Skin of body (tissue), 2 donors: ENCODE data around the gene XIRP2. TPM values are rescaled to one million over a fixed set of nuclear protein-coding genes. Genes with fewer than 3 reads are reported as not detected.
"Not testable (repeated sequence)": the region's sequence is repeated elsewhere in the genome, so short reads cannot be mapped to it uniquely, and the experiment has no call there.

Experiments
- DNase-seq: peaks from one replicate; lab custom pipeline; 2025; lab: John Stamatoyannopoulos, UW
- total RNA-seq: library from RNA; depleted of rRNA; stranded (reverse); fragments of >200 nt; gene quantifications from one replicate; pipeline ENCODE4 v1.2.3, GENCODE V29; 2014

The XIRP2 gene
- total RNA-seq, 1 donor from 2014 or later: 20.7 TPM

DNA sequence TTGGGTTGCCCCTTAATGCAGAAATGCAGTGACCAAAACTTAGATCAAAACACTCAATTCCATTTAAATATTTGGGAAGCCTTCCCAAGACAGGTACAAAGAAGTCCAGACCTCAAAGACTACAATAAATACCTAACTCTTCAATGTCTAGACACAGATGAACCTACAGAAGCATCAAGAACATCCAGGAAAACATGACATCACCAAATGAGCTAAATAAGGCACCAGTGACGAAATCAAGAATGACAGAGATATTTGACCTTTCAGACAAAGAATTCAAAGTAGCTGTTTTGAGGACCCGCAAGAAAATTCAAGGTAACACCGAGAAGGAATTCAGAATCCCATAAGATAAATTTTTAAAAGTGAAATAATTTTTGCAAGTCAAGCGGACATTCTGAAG is 140.2 kb downstream of the XIRP2 start:
- DNase-seq: no peak

DNA sequence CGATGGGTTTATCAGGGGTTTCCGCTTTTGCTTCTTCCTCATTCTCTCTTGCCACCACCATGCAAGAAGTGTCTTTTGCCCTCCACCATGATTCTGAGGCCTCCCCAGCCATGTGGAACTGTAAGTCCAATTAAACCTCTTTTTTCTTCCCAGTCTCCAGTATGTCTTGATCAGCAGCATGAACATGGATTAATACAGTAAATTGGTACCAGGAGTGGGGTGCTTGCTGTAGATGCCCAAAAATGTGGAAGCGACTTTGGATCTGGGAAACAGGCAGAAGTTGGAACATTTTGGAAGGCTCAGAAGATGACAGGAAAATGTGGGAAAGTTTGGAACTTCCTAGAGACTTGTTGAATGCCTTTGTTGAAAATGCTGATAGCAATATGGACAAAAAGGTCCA is 146.7 kb downstream of the XIRP2 start:
- DNase-seq: not testable (repeated sequence)

DNA sequence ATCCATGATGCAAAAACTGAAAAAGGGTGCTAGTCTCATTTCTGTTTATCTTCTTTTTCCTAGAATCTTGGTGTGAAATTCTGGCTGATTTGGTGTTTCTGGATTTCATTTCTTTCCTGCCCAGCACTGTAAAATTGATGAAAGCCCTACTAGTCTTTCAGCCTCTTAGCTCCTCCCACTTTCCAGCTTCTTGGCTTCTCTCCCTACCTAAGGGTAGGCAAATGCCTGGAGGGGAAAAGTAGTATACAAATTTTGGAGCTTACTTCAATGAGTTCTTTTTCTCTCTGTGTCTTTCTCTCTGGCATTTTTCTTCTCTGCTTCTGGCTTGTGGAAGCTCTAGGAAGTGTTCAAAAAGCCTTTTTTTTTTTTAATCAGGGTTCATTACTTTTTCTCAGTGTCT is 160.5 kb downstream of the XIRP2 start:
- DNase-seq: no peak

DNA sequence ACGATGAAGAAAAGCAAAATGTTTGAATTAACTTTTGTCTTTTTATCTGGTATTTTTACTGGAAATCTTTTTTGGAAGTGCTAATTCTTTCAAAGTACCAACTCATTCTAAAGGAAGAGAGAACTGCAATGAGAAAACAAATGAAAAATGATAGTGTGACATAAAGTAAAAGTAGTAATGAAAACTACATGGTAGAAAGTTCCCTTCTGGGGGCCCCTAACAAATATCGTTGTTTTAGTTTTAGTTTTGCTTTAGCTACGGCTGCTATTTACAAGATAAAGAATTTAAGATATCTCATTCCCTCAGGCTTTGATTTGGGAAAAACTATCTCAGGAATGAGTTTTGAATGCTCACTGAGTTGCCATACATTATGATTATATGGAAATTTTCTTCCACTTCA is 161.4 kb downstream of the XIRP2 start:
- no peak for DNase-seq

DNA sequence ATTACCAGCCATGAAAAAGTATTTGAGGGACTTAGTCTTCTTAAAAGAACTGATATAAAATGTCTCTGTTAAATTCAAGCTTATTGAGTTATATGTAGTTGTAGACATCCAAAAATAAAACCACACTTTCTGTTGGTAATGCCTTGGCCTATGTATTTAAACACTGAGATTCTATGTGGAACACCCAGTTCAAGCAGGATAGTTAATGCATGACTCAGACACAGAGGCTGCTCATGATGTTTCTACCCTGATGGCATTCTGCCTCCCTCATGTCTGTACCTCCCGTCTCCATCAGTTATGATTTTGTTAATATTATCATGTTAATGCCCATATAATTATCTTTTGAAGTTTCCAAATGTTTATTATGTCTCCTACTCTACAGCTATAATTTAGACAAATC is 164.5 kb downstream of the XIRP2 start:
- DNase-seq: no peak

DNA sequence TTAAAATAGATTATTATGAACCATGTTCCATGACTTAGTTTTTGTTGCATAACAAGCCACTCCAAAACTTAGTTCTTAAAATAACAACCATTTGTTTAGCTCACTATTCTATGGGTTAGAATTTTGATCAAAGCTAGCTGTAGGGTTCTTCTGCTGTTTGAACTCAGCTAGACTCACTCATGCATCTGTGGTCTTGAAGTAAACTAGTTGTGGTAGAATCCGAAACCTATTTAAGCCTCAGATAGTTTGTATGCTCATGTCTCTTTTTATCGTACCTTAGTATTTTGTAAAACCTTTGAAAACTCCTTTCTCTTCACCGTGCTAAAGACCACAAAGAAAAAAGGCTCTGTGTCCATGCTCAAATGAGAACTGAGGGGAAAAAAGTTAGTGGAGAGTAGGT is 166.6 kb downstream of the XIRP2 start:
- DNase-seq: no peak

DNA sequence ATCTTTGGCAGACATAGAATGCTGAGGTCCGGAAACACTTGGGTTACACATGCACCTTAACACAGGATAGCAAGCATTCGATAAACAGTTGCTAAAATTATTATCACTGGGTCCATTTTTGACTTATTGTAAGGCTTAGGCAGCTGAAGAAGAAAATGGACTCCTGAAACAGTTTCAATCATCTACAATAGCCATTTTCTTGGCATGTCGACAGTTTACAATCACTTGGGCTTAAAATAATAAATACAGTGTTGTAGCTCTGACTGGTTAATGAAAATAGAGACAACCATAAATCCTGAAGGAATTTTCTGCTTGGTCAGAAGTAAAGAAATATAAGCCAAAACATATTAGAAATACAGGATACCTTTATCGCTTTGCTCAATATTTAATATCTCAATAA is 169.2 kb downstream of the XIRP2 start:
- DNase-seq: no peak

DNA sequence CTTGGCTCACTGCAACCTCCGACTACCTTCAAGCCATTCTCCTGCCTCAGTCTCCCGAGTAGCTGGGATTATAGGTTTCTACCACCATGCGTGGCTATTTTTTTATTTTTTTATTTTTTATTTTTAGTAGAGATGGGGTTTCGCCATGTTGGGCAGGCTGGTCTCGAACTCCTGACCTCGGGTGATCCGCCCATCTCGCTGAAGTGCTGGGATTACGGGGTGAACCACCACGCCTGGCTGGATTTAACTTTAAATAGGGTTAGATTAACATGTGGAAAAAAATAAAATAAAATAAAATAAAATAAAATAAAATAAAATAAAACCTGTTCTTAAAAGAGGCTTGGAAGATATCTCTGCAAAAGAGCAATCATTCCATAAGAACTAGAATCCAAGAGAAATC is 170.9 kb downstream of the XIRP2 start:
- no peak for DNase-seq

DNA sequence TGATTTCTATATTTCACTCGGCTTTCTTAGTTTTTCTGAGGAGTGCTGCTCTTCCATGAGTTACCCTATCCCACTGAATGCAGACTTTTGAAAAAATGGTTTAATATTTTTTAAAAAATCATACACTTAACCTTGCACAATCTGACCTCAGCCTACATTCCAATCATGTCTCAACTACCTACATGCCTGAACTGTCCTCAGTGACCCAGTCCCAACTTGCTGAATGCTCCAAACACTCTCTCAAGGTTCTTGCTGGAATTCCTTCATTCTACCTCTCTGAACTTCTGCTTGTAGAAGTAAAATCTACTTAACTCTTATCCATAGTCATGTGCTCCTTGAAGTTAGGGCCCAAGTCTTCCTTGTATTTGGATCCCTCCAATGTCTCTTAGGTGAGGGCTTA is 181.6 kb downstream of the XIRP2 start:
- DNase-seq: no peak

DNA sequence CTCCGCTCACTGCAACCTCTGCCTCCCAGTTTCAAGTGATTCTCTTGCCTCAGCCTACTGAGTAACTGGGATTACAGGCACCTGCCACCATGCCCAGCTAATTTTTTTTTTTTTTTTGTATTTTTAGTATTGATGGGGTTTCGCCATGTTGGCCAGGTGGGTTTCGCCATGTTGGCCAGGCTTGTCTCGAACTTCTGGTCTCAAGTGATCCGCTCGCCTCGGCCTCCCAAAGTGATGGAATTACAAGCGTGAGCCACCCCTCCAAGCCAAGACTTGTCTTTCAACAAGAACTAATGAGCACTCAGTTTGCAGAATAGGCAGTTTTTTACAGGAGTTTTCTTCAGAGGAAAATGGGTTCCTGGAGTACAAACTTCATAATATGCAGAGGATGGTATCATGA is 187.4 kb downstream of the XIRP2 start:
- DNase-seq: not testable (repeated sequence)

DNA sequence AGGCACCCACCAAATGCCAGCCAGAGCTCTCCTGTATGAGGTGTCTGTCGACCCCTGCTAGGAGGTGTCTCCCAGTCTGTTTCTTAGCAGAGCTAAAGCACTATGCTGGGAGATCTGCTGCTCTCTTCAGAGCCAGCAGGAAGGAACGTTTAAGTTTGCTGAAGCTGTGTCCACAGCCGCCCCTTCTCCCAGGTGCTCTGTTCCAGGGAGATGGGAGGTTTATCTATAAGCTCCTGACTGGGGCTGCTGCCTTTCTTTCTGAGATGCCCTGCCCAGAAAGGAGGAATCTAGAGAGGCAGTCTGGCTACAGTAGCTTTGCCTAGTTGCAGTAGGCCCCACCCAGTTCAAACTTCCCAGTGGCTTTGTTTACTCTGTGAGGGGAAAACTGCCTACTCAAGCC is 210.7 kb downstream of the XIRP2 start:
- not testable (repeated sequence) for DNase-seq

DNA sequence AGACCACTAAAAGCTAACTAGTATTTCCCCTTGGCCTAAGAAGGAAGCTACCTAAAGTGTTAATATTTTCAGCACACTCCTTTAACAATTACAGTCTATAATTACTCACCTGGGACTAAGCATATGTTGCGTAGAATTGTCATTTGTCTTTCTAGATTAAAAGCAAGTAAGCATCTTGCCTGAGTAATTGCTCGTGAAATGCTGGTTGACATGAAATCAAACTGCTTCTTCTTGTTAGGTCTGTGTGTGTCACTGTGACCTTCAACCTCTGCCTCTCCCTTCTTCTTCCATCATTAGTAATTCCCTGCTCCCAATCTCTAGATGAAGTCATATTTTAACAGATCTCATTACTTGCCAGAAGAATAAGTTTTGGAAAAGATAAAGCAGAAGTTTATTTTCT is 212.2 kb downstream of the XIRP2 start:
- DNase-seq: no peak

DNA sequence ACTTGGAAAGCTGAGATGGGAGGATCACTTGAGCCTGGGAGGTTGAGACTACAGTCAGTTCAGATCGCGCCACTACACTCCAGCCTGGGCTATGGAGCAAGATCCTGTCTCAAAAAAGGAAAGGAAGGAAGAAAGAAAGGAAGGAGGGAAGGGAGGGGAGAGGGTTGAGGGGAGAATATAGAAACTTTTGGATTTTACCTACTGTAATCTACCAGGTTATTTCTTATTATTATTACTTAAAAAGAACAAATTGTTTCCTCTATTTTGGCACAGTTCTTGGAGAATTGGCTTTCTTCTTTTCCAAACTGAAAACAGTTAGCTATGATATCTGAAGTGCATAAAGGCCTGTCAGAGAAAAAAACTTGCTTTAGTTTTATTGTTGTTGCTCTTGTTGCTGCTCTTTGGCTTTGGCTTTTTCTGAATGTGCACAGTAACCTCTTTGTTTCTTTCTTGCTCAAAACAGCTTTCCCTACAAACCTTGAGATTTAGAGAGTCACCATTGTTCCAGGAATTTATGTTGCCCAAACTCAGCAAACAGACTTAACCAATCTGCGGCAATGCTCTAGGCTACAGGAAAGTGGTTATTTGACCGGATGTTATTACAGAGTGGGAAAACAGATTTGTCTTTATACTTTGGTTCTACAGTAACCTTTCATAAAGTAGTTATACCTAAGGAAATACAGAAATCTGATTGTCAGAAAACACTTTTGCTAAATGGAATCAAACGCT is 214.9 kb downstream of the XIRP2 start:
- DNase-seq: no peak

DNA sequence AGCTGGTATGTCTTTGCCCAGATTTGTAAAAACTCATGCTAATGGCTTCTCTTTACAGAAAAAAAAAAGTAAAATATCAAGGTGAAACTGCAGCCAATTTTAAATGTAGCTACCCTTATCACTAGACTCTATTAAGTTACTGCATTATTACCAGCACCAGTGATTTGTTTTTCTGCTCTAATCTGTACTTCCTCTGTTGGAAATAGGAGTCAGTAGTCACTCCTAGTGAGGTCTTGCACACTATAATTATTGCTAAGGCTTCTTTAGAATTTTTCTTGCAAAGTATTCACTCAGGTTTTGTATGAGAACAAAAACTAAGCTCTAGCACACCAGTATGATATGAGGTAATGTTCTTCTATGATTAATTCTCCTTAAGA is 215.5 kb downstream of the XIRP2 start:
- no peak for DNase-seq

DNA sequence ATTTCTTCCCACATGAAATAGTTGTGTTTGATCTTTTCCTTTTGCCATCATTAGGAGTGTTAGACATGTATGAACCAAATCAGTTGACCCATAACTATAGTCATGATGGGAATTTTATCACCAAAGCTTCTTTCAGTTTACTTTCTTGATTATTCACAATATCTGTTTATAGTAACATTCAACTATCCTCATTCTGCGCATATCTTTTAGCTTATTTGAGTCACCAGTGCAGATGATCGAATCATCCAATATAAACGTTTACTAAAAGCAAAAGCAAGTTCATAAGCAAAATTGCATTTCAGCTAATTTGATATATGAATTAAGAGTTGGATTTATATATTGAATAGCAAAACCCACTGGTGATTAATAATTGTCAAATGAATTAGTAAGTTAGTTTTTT is 216.4 kb downstream of the XIRP2 start:
- DNase-seq: no peak

DNA sequence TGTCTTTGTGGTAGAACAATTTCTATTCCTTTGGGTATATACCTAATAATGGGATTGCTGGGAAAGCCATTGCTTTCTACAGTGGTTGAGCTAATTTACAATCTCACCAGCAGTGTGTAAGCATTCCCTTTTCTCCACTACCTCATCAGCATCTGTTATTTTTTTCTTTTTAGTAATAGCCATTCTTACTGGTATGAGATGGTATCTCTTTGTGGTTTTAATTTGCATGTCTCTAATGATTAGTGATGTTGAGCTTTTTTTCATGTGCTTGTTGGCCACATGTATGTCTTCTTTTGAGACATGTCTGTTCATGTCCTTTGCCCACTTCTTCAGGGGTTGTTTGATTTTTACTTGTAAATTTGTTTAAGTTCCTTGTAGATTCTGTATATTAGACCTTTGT is 221.4 kb downstream of the XIRP2 start:
- not testable (repeated sequence) for DNase-seq

DNA sequence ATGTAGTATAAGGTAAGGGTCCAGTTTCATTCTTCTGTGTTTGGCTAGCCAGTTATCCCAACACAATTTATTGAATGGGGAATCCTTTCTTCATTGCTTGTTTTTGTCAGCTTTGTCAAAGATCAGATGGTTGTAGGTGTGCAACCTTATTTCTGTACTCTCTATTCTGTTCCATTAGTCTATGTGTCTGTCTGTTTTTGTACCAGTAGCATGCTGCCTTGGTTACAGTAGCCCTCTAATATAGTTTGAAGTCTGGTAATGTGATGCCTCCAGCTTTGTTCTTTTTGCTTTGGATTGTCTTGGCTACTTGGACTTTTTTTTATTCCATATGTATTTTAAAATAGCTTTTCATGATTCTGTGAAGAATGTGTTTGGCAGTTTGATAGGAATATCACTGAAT is 222.1 kb downstream of the XIRP2 start:
- no peak for DNase-seq

DNA sequence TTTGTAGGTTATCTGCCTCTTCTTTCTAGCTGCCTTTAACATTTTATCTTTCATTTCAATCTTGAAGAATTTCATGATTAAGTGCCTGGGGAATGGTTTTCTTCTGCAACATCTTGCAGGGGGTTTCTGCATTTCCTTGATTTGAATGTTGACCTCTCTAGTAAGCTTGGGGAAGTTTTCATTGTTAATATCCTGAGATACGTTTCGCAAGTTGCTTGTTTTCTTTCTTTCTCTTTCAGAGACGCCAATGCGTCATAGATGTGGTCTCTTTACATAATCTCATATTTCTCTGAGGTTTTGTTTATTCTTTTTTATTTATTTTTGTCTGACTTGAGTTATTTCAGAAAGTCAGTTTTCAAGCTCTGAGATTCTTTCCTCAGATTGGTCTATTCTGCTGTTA is 225.7 kb downstream of the XIRP2 start:
- no peak for DNase-seq

DNA sequence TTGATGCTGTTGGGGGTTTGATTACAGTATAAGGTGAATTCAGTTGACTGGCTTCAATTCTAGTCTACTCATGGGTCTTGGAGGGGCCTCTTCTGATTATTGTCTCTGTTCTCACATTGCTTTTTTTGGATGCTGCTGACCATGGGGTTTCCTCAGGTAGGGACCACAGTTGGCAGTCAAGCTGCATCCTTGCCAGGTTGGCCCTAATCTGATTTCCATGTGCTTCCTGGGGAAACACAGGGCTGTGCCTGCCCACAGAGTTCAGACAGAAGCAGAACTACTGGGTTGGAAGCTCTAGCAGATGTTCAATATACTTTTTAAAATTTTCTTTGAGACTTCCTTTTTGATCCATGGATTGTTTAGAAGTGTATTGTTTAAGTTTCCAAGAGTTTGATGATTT is 227.3 kb downstream of the XIRP2 start:
- no peak for DNase-seq

DNA sequence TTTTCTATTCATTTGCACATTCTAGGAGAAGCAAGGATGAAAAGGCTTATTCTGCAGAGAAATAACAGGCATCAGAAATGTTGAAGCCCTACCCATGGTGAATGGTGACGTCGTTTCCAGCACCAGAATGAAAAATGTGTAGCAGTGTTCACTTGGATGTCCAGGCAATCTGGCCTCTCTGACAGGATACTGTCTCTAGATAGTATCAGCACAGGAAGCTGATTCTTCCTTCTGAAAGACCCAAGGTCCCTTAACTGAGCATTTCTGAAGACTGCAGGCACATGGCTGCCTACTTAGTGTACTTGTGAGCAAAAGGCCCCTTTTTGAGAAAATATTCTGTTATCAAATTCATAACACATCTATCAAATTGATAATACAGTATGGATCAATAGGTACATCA is 234.1 kb downstream of the XIRP2 start:
- DNase-seq: no peak

DNA sequence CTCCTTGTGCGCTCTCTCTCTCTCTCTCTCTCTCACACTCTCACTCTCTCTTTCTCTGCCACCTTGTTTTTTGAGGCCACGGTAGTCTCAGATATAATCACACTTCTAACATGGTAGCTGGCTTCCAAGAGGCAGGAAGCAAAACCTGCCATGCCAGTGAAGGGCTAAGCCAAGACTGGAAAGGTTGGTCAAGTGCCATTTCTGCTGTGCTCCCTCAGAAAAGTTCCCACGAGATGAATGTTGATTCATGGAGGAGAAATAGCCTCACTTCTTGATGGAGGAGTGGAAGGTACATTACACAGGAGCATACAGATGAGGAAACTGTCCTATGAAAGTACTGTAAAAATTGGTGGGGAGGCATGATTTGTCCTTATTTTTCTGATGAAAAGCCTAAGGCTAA is 237.9 kb downstream of the XIRP2 start:
- no peak for DNase-seq

DNA sequence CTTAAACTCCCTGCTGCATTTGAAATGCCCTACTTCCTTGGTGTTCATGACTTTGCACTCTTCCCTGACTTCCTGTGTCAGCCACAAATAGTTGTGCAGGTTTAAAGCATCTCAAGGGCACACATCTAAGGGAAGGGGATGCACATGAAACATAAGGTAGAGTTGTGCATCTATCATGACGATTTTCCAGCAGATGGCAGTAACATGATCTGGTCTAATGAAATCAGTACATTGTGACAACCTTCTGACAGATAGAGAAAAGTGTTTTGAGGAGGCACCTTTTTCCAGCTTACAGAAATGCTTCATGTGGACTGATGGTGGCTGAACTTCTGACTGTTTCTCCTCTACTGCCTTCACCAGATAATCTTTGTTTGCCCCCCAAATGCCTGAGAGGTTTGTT is 238.9 kb downstream of the XIRP2 start:
- no peak for DNase-seq

DNA sequence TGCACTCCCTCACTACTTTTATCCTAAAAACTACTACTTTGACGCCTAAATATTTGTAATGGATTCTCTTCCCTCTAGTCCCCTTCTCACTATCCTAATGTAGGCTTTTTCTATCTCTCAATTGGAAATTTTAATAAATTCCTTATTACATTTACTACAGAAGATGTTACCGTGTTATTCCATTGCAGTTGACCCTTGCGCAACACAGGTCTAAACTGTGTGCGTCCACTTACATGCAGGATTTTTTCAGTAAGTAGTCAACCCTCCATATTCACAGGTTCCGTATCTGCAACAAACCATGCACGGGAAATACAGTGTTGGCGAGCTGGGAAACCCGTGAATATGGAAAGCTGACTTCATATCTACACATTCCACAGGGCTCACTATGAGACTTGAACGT is 239.8 kb downstream of the XIRP2 start:
- no peak for DNase-seq

DNA sequence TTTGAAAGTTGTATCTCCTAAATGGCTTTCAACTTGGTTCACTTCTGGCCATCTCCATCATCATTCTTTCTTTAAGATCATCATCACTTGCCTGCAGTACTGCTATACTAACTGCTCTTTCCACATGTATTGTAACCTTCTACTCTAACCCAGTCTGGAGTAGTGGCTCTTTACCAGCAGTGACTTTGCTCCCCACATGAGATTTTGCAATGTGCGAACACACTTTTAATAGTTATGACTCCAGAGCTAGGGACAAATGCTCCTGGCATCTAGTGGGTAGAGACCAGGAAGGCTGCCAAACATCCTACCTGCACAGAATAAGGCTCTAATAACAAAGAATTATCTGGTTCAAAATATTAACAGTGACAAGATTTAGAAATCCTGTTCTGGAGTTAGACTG is 243.8 kb downstream of the XIRP2 start:
- no peak for DNase-seq
